HG03108 (cell line): ENCODE data around the gene KCNK5.

Experiments used
- ATAC-seq: cut with Tn5 transposase; IDR thresholded peaks from one replicate; pipeline ENCODE4 v1.9.1; 2021; ENCODE audit warnings: moderate library complexity; ENCODE audit not compliant: unreplicated experiment

The KCNK5 gene

GRCh38 chr6:39178235-39178634 lies 51.0 kb downstream of the KCNK5 start:
- no peak for ATAC-seq

- no peak for ATAC-seq
These were observed 52.1 kb downstream of the KCNK5 start for GRCh38 chr6:39177130-39177529.

GRCh38 chr6:39173270-39173669 lies 56.0 kb downstream of the KCNK5 start:
- ATAC-seq = no peak

GRCh38 chr6:39172377-39172757 lies 56.9 kb downstream of the KCNK5 start:
- no peak for ATAC-seq

GRCh38 chr6:39171489-39172376 lies 57.5 kb downstream of the KCNK5 start:
- no peak for ATAC-seq

GRCh38 chr6:39170860-39171259 lies 58.4 kb downstream of the KCNK5 start:
- ATAC-seq = no peak

GRCh38 chr6:39170389-39170788 lies 58.9 kb downstream of the KCNK5 start:
- no peak for ATAC-seq

GRCh38 chr6:39169448-39170344 lies 59.6 kb downstream of the KCNK5 start:
- no peak for ATAC-seq

GRCh38 chr6:39167866-39168625 lies 61.2 kb downstream of the KCNK5 start:
- no peak for ATAC-seq

- no peak for ATAC-seq
These were observed 62.0 kb downstream of the KCNK5 start for GRCh38 chr6:39167321-39167720.

- ATAC-seq = no peak
These were observed 62.4 kb downstream of the KCNK5 start for GRCh38 chr6:39166912-39167290.

GRCh38 chr6:39166189-39166911 lies 62.9 kb downstream of the KCNK5 start:
- no peak for ATAC-seq

GRCh38 chr6:39157511-39157910 lies 71.8 kb downstream of the KCNK5 start:
- ATAC-seq = no peak

GRCh38 chr6:39156801-39157200 lies 72.5 kb downstream of the KCNK5 start:
- no peak for ATAC-seq

- ATAC-seq = no peak
These were observed 74.6 kb downstream of the KCNK5 start for GRCh38 chr6:39154705-39155104.

- ATAC-seq = no peak
These were observed 75.4 kb downstream of the KCNK5 start for GRCh38 chr6:39153766-39154397.

GRCh38 chr6:39152262-39152661 lies 77.0 kb downstream of the KCNK5 start:
- no peak for ATAC-seq

- no peak for ATAC-seq
These were observed 78.1 kb downstream of the KCNK5 start for GRCh38 chr6:39151211-39151610.

- no peak for ATAC-seq
These were observed 84.6 kb downstream of the KCNK5 start for GRCh38 chr6:39144481-39145173.
